A549 (cell line): ENCODE measurements around the gene POP7. TPM values are rescaled to one million over a fixed set of nuclear protein-coding genes. Genes with fewer than 3 reads are reported as not detected.

Source experiments
- ATAC-seq, 2 experiments: fragments of 200-7000 bp in 1 of 2; fragments of >200 bp in 1 of 2; cut with Nextera tagmentation in 1 of 2; cut with Tn5 transposase in 1 of 2; 3 replicates each; pipeline versions ENCODE4 v1.8.0 to v1.9.1; 2018 to 2020; ENCODE audit warnings: mild to moderate bottlenecking in 1 of 2, moderate library complexity in 1 of 2
- CTCF ChIA-PET: fragments of 300-600 bp; sonication (Branson Sonifier 250); formaldehyde crosslinking; extraction: SDS; loops from one replicate; lab custom pipeline; 2021; ENCODE audit warnings: antibody characterized with exemption, inconsistent platforms; lab: Yijun Ruan, JAX
- POLR2A ChIA-PET: fragments of 350-600 bp; formaldehyde crosslinking; extraction: SDS; loops from one replicate; lab custom pipeline; 2021; ENCODE audit warnings: antibody characterized with exemption, inconsistent platforms; lab: Yijun Ruan, JAX
- DNase-seq, 2 experiments: peaks; one replicate each; pipeline versions ENCODE4 v3.0.0 to v3.0.0-alpha.2; 2011 to 2016; ENCODE audit warnings: low read depth in 1 of 2, low spot score in 1 of 2
- FAIRE-seq: peaks from 2 replicates; lab custom pipeline; 2011; peaks lifted over from hg19 to GRCh38; lab: Jason Lieb, UNC
- H3K27ac ChIP-seq, 2 experiments: fragments of >200 bp; sonication (Bioruptor Twin); formaldehyde crosslinking; 3 replicates each; pipeline ENCODE4 v1.5.1; 2016 to 2017
- H3K4me1 ChIP-seq: fragments of >200 bp; sonication (Bioruptor Twin); formaldehyde crosslinking; 3 replicates; pipeline ENCODE4 v1.6.1; 2016
- H3K4me2 ChIP-seq: fragments of >200 bp; sonication (Bioruptor Twin); formaldehyde crosslinking; 3 replicates; pipeline ENCODE4 v1.6.1; 2016
- H3K4me3 ChIP-seq: fragments of >200 bp; sonication (Bioruptor Twin); formaldehyde crosslinking; 3 replicates; pipeline ENCODE4 v1.5.1; 2016
- H3K9me3 ChIP-seq: fragments of >200 bp; sonication (Bioruptor Twin); formaldehyde crosslinking; 3 replicates; pipeline ENCODE4 v1.6.1; 2016
- ATOH8 ChIP-seq: fragments of 250-450 bp; sonication (Bioruptor Pico); IDR thresholded peaks from 2 replicates; pipeline ENCODE4 v1.5.0; 2020; ENCODE audit warnings: low read depth, mild to moderate bottlenecking, moderate library complexity
- BCL3 ChIP-seq: fragments of >200 bp; sonication (Bioruptor Twin); formaldehyde crosslinking; IDR thresholded peaks from 3 replicates; pipeline ENCODE4 v1.6.1; 2016
- BHLHE40 ChIP-seq: IDR thresholded peaks from 2 replicates; pipeline ENCODE4 v1.6.1; 2012; ENCODE audit warnings: low read depth, low read length, inconsistent platforms
- EHF ChIP-seq: fragments of 250-450 bp; sonication (Bioruptor Pico); IDR thresholded peaks from 2 replicates; pipeline ENCODE4 v1.5.0; 2020; ENCODE audit warnings: mild to moderate bottlenecking
- ELK1 ChIP-seq: fragments of 150-350 bp; IDR thresholded peaks from 2 replicates; pipeline ENCODE4 v1.6.1; 2014; ENCODE audit warnings: low read depth, mild to moderate bottlenecking, low read length
- EP300 ChIP-seq, 2 experiments: fragments of >200 bp; sonication (Bioruptor Twin); formaldehyde crosslinking; IDR thresholded peaks; 2 replicates in 1 of 2; 3 replicates in 1 of 2; pipeline ENCODE4 v1.6.1; 2016 to 2017
- FOSB ChIP-seq: fragments of 250-450 bp; sonication (Bioruptor Pico); IDR thresholded peaks from 2 replicates; pipeline ENCODE4 v1.5.0; 2020; ENCODE audit warnings: mild to moderate bottlenecking, moderate library complexity
- FOSL2 ChIP-seq, 2 experiments: fragments of 450-650 bp in 1 of 2; fragments of >200 bp in 1 of 2; sonication (Bioruptor Twin) in 1 of 2; formaldehyde crosslinking; IDR thresholded peaks; 2 replicates each; pipeline versions ENCODE4 v1.5.0 to v1.6.1; 2016 to 2020; ENCODE audit warnings: mild to moderate bottlenecking in 1 of 2, moderate library complexity in 1 of 2
- HES2 ChIP-seq: fragments of >200 bp; sonication (Bioruptor Twin); formaldehyde crosslinking; IDR thresholded peaks from 2 replicates; pipeline ENCODE4 v1.6.1; 2016
- HOXB13 ChIP-seq: fragments of 250-450 bp; sonication (Bioruptor Pico); IDR thresholded peaks from 2 replicates; pipeline ENCODE4 v1.5.0; 2020; ENCODE audit warnings: low read depth, mild to moderate bottlenecking, moderate library complexity
- JUN ChIP-seq, 2 experiments: fragments of >200 bp; sonication (Bioruptor Twin); formaldehyde crosslinking; IDR thresholded peaks; 2 replicates in 1 of 2; 3 replicates in 1 of 2; pipeline ENCODE4 v1.6.1; 2016 to 2017
- JUNB ChIP-seq: fragments of >200 bp; sonication (Bioruptor Twin); formaldehyde crosslinking; IDR thresholded peaks from 2 replicates; pipeline ENCODE4 v1.6.1; 2016
- KDM1A ChIP-seq: fragments of 200-600 bp; sonication (generic); IDR thresholded peaks from 2 replicates; pipeline ENCODE4 v1.6.1; 2016; ENCODE audit warnings: low read depth, mild to moderate bottlenecking
- MAFK ChIP-seq: fragments of 450-650 bp; IDR thresholded peaks from 2 replicates; pipeline ENCODE4 v1.6.1; 2014; ENCODE audit not compliant: partially characterized antibody
- PHF8 ChIP-seq: fragments of 200-600 bp; sonication (generic); IDR thresholded peaks from 2 replicates; pipeline ENCODE4 v1.6.1; 2016; ENCODE audit warnings: low read depth, mild to moderate bottlenecking, antibody characterized with exemption, moderate library complexity, borderline replicate concordance
- POLR2A ChIP-seq: IDR thresholded peaks from 2 replicates; pipeline ENCODE4 v1.6.1; 2012; ENCODE audit warnings: mild to moderate bottlenecking, low read length
- RARB ChIP-seq: fragments of 250-450 bp; sonication (Bioruptor Pico); IDR thresholded peaks from 2 replicates; pipeline ENCODE4 v1.8.0; 2021; ENCODE audit warnings: mild to moderate bottlenecking, moderate library complexity
- TP53 ChIP-seq: fragments of 250-450 bp; sonication (Bioruptor Pico); IDR thresholded peaks from 2 replicates; pipeline ENCODE4 v1.5.0; 2021; ENCODE audit warnings: mild to moderate bottlenecking, moderate library complexity
- ZSCAN20 ChIP-seq: fragments of 250-450 bp; sonication (Bioruptor Pico); IDR thresholded peaks from 2 replicates; pipeline ENCODE4 v1.8.0; 2022; ENCODE audit warnings: mild to moderate bottlenecking, moderate library complexity
- WGBS: methylation state at CpG from one replicate; pipeline ENCODE4 v1.1.6; 2017; ENCODE audit errors: missing lambda C conversion rate; 5-methylcytosine and 5-hydroxymethylcytosine counted together
- polyA plus RNA-seq, 4 experiments: library from polyadenylated mRNA; depleted of rRNA in 3 of 4; stranded (reverse); fragments of >200 nt; fragmentation: RNase III in 1 of 4; extraction: RNeasy Plus Mini Kit Qiagen cat#74134 plus additional on column Dnase treatment in 1 of 4; gene quantifications; 2 replicates in 3 of 4; 3 replicates in 1 of 4; pipeline ENCODE4 v1.2.3, GENCODE V29; 2011 to 2017

POP7 gene
- polyA plus RNA-seq, 2 of the 4 experiments (the other 2 are of a cell fraction), result 29.5 to 77.4 TPM

GRCh38 chr7:100684534-100685042, 21.3 kb upstream of the POP7 start:
- ChIA-PET CTCF (interaction anchor here (0.7 to 6.4 kb wide), 5 partner anchors 8 to 554 kb away, joined by 3 to 54 read pairs (median 6); partner anchors contain the start of gene GIGYF1), POLR2A (no interaction called here)
- TF ChIP-seq MAFK (no peak), ATOH8 (CRISPR knock-in tag) (no peak), BHLHE40 (no peak), POLR2A (no peak), BCL3 (no peak), ZSCAN20 (no peak), JUN (IDR thresholded peaks at IDR 0.05) (no peak), FOSB (CRISPR knock-in tag) (no peak), EP300 (IDR thresholded peaks at IDR 0.05) (no peak), FOSL2 (IDR thresholded peaks at IDR 0.05) (no peak), FOSL2 (CRISPR knock-in tag; IDR thresholded peaks at IDR 0.05) (no peak), HOXB13 (no peak), JUNB (no peak), ELK1 (no peak), KDM1A (no peak), PHF8 (no peak), RARB (no peak), HES2 (no peak)
- H3K27ac ChIP-seq, result no peak overlapping the region
- H3K4me3 ChIP-seq, result no peak overlapping the region
- WGBS, result 91% methylated on average over 14 of the region's 16 CpGs
- no peak for FAIRE-seq
- H3K4me1 ChIP-seq, result peaks cover 19% of the 10 kb centered on the region
- DNase-seq, result no peak
- ATAC-seq, result no peak
- no peak overlapping the region for H3K4me2 ChIP-seq
- no peaks in the 10 kb centered on the region for H3K9me3 ChIP-seq

GRCh38 chr7:100685049-100685605, 20.8 kb upstream of the POP7 start:
- 91% methylated on average over 17 of the region's 18 CpGs for WGBS
- DNase-seq (no peak), FAIRE-seq (no peak), ATAC-seq (no peak)
- no peak overlapping the region for H3K4me3 ChIP-seq
- peaks cover 14% of the 10 kb centered on the region; the same call in 2 of the 3 replicates for H3K4me1 ChIP-seq
- ChIA-PET POLR2A (no interaction called here), CTCF (interaction anchor here (0.8 to 4.1 kb wide), 6 partner anchors 8 to 216 kb away, joined by 3 to 54 read pairs (median 6); partner anchors contain the start of gene GIGYF1)
- H3K4me2 ChIP-seq, result no peak overlapping the region
- TF ChIP-seq EHF (CRISPR knock-in tag), result no peak
- H3K9me3 ChIP-seq, result no peaks in the 10 kb centered on the region
- H3K27ac ChIP-seq, result no peak overlapping the region

GRCh38 chr7:100685631-100686145, 20.2 kb upstream of the POP7 start:
- Histone ChIP-seq H3K4me3 (no peak overlapping the region), H3K4me1 (peaks cover 8% of the 10 kb centered on the region; the same call in 2 of the 3 replicates), H3K4me2 (no peak overlapping the region), H3K27ac (no peak overlapping the region), H3K9me3 (no peaks in the 10 kb centered on the region)
- CTCF ChIA-PET, result interaction anchor here (0.8 to 4.1 kb wide), 7 partner anchors 7 to 217 kb away, joined by 3 to 54 read pairs (median 5); partner anchors contain the start of gene GIGYF1
- POLR2A ChIA-PET, result no interaction called here
- DNase-seq (no peak), FAIRE-seq (no peak), ATAC-seq (no peak)
- TF ChIP-seq TP53 (CRISPR knock-in tag) (no peak), POLR2A (no peak), RARB (no peak)
- WGBS, result 85% methylated on average over 10 of the region's 17 CpGs
